ENCODE measurements around the gene MARK3. TPM values are rescaled to one million over a fixed set of nuclear protein-coding genes. Genes with fewer than 3 reads are reported as not detected.

Gene MARK3
- total RNA-seq, 1 donor from 2014 or later: 138 TPM

DNA sequence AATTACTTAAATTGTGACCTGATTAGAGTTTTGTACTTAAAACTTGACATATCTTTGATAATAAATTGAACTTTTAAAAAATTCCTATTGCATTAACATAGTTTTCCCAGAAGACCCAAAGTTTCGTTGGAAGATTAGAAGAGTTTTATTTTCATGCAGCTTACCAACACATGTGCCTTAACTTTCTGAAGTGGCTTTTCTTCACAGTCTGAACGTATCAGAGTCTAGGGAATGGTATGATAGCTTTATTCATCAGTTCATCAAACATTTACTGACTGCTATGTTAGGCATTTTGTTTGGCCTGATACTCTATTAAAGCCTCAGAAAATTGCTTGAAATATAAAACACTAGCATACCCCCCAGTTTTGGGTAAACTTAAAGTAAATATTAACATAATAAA lies 65.2 kb downstream of the MARK3 start:
- Mint-ChIP-seq H3K36me3 (ENCODE audit: insufficient read depth) (peaks cover 7% of the 10 kb centered on the region), H3K27me3 (no peaks in the 10 kb centered on the region), H3K4me3 (ENCODE audit: low read depth) (no peak overlapping the region), H3K4me1 (ENCODE audit: low read depth) (peaks cover 28% of the 10 kb centered on the region), H3K27ac (peak overlapping the region; percentile 40), H3K9me3 (ENCODE audit: low read depth) (no peaks in the 10 kb centered on the region)
- no peak for DNase-seq (ENCODE audit: low spot score, unreplicated experiment)
- TF ChIP-seq, protein P1, sequence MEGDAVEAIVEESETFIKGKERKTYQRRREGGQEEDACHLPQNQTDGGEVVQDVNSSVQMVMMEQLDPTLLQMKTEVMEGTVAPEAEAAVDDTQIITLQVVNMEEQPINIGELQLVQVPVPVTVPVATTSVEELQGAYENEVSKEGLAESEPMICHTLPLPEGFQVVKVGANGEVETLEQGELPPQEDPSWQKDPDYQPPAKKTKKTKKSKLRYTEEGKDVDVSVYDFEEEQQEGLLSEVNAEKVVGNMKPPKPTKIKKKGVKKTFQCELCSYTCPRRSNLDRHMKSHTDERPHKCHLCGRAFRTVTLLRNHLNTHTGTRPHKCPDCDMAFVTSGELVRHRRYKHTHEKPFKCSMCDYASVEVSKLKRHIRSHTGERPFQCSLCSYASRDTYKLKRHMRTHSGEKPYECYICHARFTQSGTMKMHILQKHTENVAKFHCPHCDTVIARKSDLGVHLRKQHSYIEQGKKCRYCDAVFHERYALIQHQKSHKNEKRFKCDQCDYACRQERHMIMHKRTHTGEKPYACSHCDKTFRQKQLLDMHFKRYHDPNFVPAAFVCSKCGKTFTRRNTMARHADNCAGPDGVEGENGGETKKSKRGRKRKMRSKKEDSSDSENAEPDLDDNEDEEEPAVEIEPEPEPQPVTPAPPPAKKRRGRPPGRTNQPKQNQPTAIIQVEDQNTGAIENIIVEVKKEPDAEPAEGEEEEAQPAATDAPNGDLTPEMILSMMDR (IDR thresholded peaks at IDR 0.05; ENCODE audit: unreplicated experiment): no peak

DNA sequence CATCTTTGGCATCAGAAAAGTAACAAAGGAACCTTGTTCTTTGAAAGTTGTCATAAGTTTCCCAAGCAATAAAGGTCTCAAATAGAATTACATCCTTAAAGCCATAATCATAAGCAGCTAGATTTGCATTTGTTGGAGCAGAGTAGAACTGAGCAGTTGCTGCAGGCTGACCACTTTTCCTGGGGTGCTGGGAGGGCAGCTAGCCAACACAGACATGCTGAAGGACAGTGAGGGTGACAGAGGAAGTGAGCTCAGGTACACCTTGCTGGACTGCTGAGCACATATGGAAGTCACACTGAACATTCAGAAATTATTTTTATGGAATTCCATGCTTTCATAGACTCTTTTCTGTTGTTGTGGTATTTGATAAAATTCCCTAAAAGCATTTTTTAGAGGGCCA lies 66.2 kb downstream of the MARK3 start:
- peaks cover 26% of the 10 kb centered on the region for H3K4me1 Mint-ChIP-seq (ENCODE audit: low read depth)
- no peak for DNase-seq (ENCODE audit: low spot score, unreplicated experiment)
- no peaks in the 10 kb centered on the region for H3K9me3 Mint-ChIP-seq (ENCODE audit: low read depth)
- H3K27ac Mint-ChIP-seq: no peak overlapping the region
- no peaks in the 10 kb centered on the region for H3K27me3 Mint-ChIP-seq
- TF ChIP-seq, protein P1 (IDR thresholded peaks at IDR 0.05; ENCODE audit: unreplicated experiment): no peak
- no peak overlapping the region for H3K4me3 Mint-ChIP-seq (ENCODE audit: low read depth)
- peaks cover 7% of the 10 kb centered on the region for H3K36me3 Mint-ChIP-seq (ENCODE audit: insufficient read depth)

DNA sequence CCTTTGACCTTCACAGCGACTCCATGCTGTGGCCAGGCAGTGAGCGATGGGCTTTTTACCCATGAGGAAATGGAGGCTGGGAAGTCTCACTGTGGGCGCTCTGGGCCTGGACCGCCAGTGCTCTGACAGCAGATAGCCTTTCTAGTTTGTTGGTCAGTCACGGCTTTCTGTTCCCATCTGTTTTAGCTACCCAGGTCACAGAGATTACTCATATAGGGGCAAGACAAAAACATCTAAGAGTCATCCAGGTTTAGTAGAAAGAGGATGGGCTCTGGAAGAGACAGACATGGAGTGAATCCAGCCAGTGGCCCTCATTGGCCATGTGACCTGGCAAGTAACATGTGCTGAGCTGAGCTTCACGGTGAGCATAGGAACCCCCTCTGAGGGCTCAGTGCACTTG lies 68.6 kb downstream of the MARK3 start:
- Mint-ChIP-seq H3K4me1 (ENCODE audit: low read depth) (peaks cover 32% of the 10 kb centered on the region), H3K9me3 (ENCODE audit: low read depth) (no peaks in the 10 kb centered on the region), H3K4me3 (ENCODE audit: low read depth) (no peak overlapping the region), H3K27me3 (no peaks in the 10 kb centered on the region), H3K36me3 (ENCODE audit: insufficient read depth) (peaks cover 9% of the 10 kb centered on the region), H3K27ac (no peak overlapping the region)
- no peak for DNase-seq (ENCODE audit: low spot score, unreplicated experiment)
- TF ChIP-seq, protein P1 (IDR thresholded peaks at IDR 0.05; ENCODE audit: unreplicated experiment): no peak

- Mint-ChIP-seq H3K4me1 (ENCODE audit: low read depth) (peaks cover 22% of the 10 kb centered on the region), H3K27me3 (no peaks in the 10 kb centered on the region), H3K9me3 (ENCODE audit: low read depth) (no peaks in the 10 kb centered on the region), H3K4me3 (ENCODE audit: low read depth) (no peak overlapping the region), H3K27ac (peak overlapping the region; percentile 68), H3K36me3 (ENCODE audit: insufficient read depth) (peaks cover 9% of the 10 kb centered on the region)
- TF ChIP-seq, protein P1 (IDR thresholded peaks at IDR 0.05; ENCODE audit: unreplicated experiment): no peak
- DNase-seq (ENCODE audit: low spot score, unreplicated experiment): no peak
Observed at GRCh38 chr14:103456167-103456835, 71.1 kb downstream of the MARK3 start.

DNA sequence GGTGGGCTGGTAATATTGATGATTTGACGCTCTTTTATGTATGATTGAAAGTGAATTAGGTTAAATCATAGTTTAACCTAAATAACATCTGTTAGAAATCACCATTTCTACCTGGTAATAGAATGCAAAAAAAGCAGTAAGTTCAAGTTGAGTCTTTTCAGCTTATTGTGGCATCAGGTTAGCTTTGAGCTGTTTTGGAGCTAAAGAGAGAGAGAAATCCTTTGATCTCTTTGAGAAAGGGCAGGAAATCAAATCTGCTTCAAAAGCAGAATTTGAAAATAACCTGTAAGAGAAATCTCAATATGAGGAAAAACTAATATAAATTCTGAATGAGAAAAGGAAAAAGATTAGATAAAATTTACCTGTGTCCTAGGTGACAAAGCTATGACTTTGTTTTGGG lies 75.2 kb downstream of the MARK3 start:
- no peaks in the 10 kb centered on the region for H3K9me3 Mint-ChIP-seq (ENCODE audit: low read depth)
- no peak for DNase-seq (ENCODE audit: low spot score, unreplicated experiment)
- H3K4me3 Mint-ChIP-seq (ENCODE audit: low read depth): no peak overlapping the region
- no peak overlapping the region for H3K27ac Mint-ChIP-seq
- H3K27me3 Mint-ChIP-seq: no peaks in the 10 kb centered on the region
- peaks cover 19% of the 10 kb centered on the region for H3K4me1 Mint-ChIP-seq (ENCODE audit: low read depth)
- TF ChIP-seq, protein P1 (IDR thresholded peaks at IDR 0.05; ENCODE audit: unreplicated experiment): no peak
- H3K36me3 Mint-ChIP-seq (ENCODE audit: insufficient read depth): peaks cover 18% of the 10 kb centered on the region
